OCI-LY3 (cell line): ENCODE measurements around the gene CCSER1.

ENCODE experiments used
- EZH2phosphoT487 ChIP-seq: fragments of 200-600 bp; shearing (Covaris generic); IDR thresholded peaks from 2 replicates; pipeline ENCODE4 v1.6.1; 2018; ENCODE audit warnings: antibody characterized with exemption, mixed run types, low read depth
- TF ChIP-seq, protein P1 (sequence below): fragments of 200-600, 300-600 bp; sonication (generic); IDR thresholded peaks from 2 replicates; pipeline ENCODE4 v1.5.1; 2014; ENCODE audit warnings: antibody characterized with exemption, low read length, low read depth

GRCh38 chr4:90345549-90346215 lies 218.5 kb downstream of the CCSER1 start:
- TF ChIP-seq, protein P1, sequence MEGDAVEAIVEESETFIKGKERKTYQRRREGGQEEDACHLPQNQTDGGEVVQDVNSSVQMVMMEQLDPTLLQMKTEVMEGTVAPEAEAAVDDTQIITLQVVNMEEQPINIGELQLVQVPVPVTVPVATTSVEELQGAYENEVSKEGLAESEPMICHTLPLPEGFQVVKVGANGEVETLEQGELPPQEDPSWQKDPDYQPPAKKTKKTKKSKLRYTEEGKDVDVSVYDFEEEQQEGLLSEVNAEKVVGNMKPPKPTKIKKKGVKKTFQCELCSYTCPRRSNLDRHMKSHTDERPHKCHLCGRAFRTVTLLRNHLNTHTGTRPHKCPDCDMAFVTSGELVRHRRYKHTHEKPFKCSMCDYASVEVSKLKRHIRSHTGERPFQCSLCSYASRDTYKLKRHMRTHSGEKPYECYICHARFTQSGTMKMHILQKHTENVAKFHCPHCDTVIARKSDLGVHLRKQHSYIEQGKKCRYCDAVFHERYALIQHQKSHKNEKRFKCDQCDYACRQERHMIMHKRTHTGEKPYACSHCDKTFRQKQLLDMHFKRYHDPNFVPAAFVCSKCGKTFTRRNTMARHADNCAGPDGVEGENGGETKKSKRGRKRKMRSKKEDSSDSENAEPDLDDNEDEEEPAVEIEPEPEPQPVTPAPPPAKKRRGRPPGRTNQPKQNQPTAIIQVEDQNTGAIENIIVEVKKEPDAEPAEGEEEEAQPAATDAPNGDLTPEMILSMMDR: no peak
- TF ChIP-seq EZH2phosphoT487: no peak
